Suprapubic skin (tissue), 4 donors: ENCODE results near the gene PLPP7.

Source experiments
- CTCF ChIP-seq, 2 donors: fragments of 200-600 bp in 1 of 2; fragments of 450-650 bp in 1 of 2; sonication (generic) in 1 of 2; IDR thresholded peaks; one replicate each; pipeline ENCODE4 v1.5.1; 2016 to 2019; ENCODE audit warnings: antibody characterized with exemption in 2 of 2, mild to moderate bottlenecking in 1 of 2, moderate library complexity in 1 of 2
- EP300 ChIP-seq: sonication (generic); formaldehyde crosslinking; IDR thresholded peaks from one replicate; pipeline ENCODE4 v1.6.1; 2017; ENCODE audit warnings: antibody characterized with exemption
- POLR2A ChIP-seq, 2 donors: fragments of 450-650 bp; IDR thresholded peaks; one replicate each; pipeline ENCODE4 v1.6.1; 2017; ENCODE audit warnings: antibody characterized with exemption in 2 of 2, mild to moderate bottlenecking in 2 of 2, moderate library complexity in 2 of 2
- POLR2AphosphoS5 ChIP-seq, 3 donors: sonication (generic); formaldehyde crosslinking; IDR thresholded peaks; one replicate each; pipeline ENCODE4 v1.6.1; 2017; ENCODE audit warnings: antibody characterized with exemption in 3 of 3

- TF ChIP-seq CTCF (IDR thresholded peaks at IDR 0.05) (no peak), EP300 (no peak), POLR2AphosphoS5 (IDR thresholded peaks at IDR 0.05) (no peak), POLR2A (IDR thresholded peaks at IDR 0.05) (no peak)
Observed at GRCh38 chr9:131263701-131264100, 25.8 kb upstream of the PLPP7 start.
